ENCODE measurements around the gene SMG7.

SMG7 gene

GRCh38 chr1:183477986-183478781 lies 5.9 kb downstream of the SMG7 start:
- intact Hi-C loops (cut with micrococcal nuclease): loop anchor here (10.0 kb wide), 1 partner anchor 883 kb away; no protein-coding TSS in a partner anchor
- peaks cover 55% of the 10 kb centered on the region for H3K4me1 Mint-ChIP-seq (ENCODE audit: low read depth)
- no peaks in the 10 kb centered on the region for H3K9me3 Mint-ChIP-seq

GRCh38 chr1:183480971-183481441 lies 8.7 kb downstream of the SMG7 start:
- Mint-ChIP-seq H3K36me3 (ENCODE audit: low read depth) (peaks cover 8% of the 10 kb centered on the region), H3K27me3 (no peaks in the 10 kb centered on the region), H3K4me3 (no peak overlapping the region), H3K4me1 (ENCODE audit: low read depth) (peaks cover 57% of the 10 kb centered on the region), H3K27ac (peak overlapping the region; percentile 28), H3K9me3 (no peaks in the 10 kb centered on the region)
- intact Hi-C loops (cut with micrococcal nuclease): loop anchor here (5.0 to 10.0 kb wide), 2 partner anchors 36 to 196 kb away; no protein-coding TSS in a partner anchor

More at GRCh38 chr1:183477986-183478781, 5.9 kb downstream of the SMG7 start:
- no peak overlapping the region for H3K4me3 Mint-ChIP-seq
- peak overlapping the region; percentile 26 for H3K27ac Mint-ChIP-seq
- peaks cover 5% of the 10 kb centered on the region for H3K36me3 Mint-ChIP-seq (ENCODE audit: low read depth)
- H3K27me3 Mint-ChIP-seq: no peaks in the 10 kb centered on the region

GRCh38 chr1:183483224-183483623 lies 10.9 kb downstream of the SMG7 start:
- H3K27ac Mint-ChIP-seq: no peak overlapping the region
- H3K27me3 Mint-ChIP-seq: no peaks in the 10 kb centered on the region
- peaks cover 74% of the 10 kb centered on the region for H3K4me1 Mint-ChIP-seq (ENCODE audit: low read depth)
- no peaks in the 10 kb centered on the region for H3K9me3 Mint-ChIP-seq
- intact Hi-C loops (cut with micrococcal nuclease): loop anchor here (5.0 to 10.0 kb wide), 2 partner anchors 34 to 198 kb away; no protein-coding TSS in a partner anchor
- no peak overlapping the region for H3K4me3 Mint-ChIP-seq
- peaks cover 10% of the 10 kb centered on the region for H3K36me3 Mint-ChIP-seq (ENCODE audit: low read depth)

- Mint-ChIP-seq H3K36me3 (ENCODE audit: low read depth) (peaks cover 13% of the 10 kb centered on the region), H3K27me3 (no peaks in the 10 kb centered on the region), H3K4me3 (no peak overlapping the region), H3K27ac (no peak overlapping the region), H3K4me1 (ENCODE audit: low read depth) (peaks cover 67% of the 10 kb centered on the region), H3K9me3 (no peaks in the 10 kb centered on the region)
- intact Hi-C loops (cut with micrococcal nuclease): loop anchor here (5.0 to 10.0 kb wide), 2 partner anchors 33 to 199 kb away; no protein-coding TSS in a partner anchor
These were observed 12.0 kb downstream of the SMG7 start for GRCh38 chr1:183484254-183484653.

GRCh38 chr1:183484851-183485250 lies 12.6 kb downstream of the SMG7 start:
- no peak overlapping the region for H3K4me3 Mint-ChIP-seq
- H3K4me1 Mint-ChIP-seq (ENCODE audit: low read depth): peaks cover 68% of the 10 kb centered on the region
- H3K36me3 Mint-ChIP-seq (ENCODE audit: low read depth): peaks cover 19% of the 10 kb centered on the region
- H3K27me3 Mint-ChIP-seq: no peaks in the 10 kb centered on the region
- H3K9me3 Mint-ChIP-seq: no peaks in the 10 kb centered on the region
- H3K27ac Mint-ChIP-seq: no peak overlapping the region
- intact Hi-C loops (cut with micrococcal nuclease): loop anchor here (5.0 to 10.0 kb wide), 2 partner anchors 32 to 200 kb away; no protein-coding TSS in a partner anchor

GRCh38 chr1:183487674-183488442 lies 15.6 kb downstream of the SMG7 start:
- peaks cover 49% of the 10 kb centered on the region for H3K4me1 Mint-ChIP-seq (ENCODE audit: low read depth)
- H3K36me3 Mint-ChIP-seq (ENCODE audit: low read depth): peaks cover 17% of the 10 kb centered on the region
- no peaks in the 10 kb centered on the region for H3K27me3 Mint-ChIP-seq
- H3K9me3 Mint-ChIP-seq: no peaks in the 10 kb centered on the region
- no peak overlapping the region for H3K4me3 Mint-ChIP-seq
- intact Hi-C loops (cut with micrococcal nuclease): loop anchor here (10.0 kb wide), 1 partner anchor 203 kb away; no protein-coding TSS in a partner anchor
- peak overlapping the region; percentile 61 for H3K27ac Mint-ChIP-seq

GRCh38 chr1:183490932-183491331 lies 18.6 kb downstream of the SMG7 start:
- Mint-ChIP-seq H3K27me3 (no peaks in the 10 kb centered on the region), H3K36me3 (ENCODE audit: low read depth) (peaks cover 23% of the 10 kb centered on the region), H3K4me1 (ENCODE audit: low read depth) (peaks cover 43% of the 10 kb centered on the region), H3K4me3 (no peak overlapping the region), H3K9me3 (no peaks in the 10 kb centered on the region), H3K27ac (no peak overlapping the region)
- intact Hi-C loops (cut with micrococcal nuclease): no loop called here

GRCh38 chr1:183493540-183494245 lies 21.4 kb downstream of the SMG7 start:
- Mint-ChIP-seq H3K27me3 (no peaks in the 10 kb centered on the region), H3K4me1 (ENCODE audit: low read depth) (peaks cover 40% of the 10 kb centered on the region), H3K27ac (no peak overlapping the region), H3K9me3 (no peaks in the 10 kb centered on the region), H3K4me3 (no peak overlapping the region), H3K36me3 (ENCODE audit: low read depth) (peaks cover 25% of the 10 kb centered on the region)
- intact Hi-C loops (cut with micrococcal nuclease): no loop called here

- Mint-ChIP-seq H3K4me3 (no peak overlapping the region), H3K36me3 (ENCODE audit: low read depth) (peaks cover 16% of the 10 kb centered on the region), H3K4me1 (ENCODE audit: low read depth) (peaks cover 34% of the 10 kb centered on the region), H3K27me3 (no peaks in the 10 kb centered on the region), H3K9me3 (no peaks in the 10 kb centered on the region), H3K27ac (no peak overlapping the region)
- intact Hi-C loops (cut with micrococcal nuclease): no loop called here
These were observed 23.1 kb downstream of the SMG7 start for GRCh38 chr1:183495420-183495819.

GRCh38 chr1:183497218-183497617 lies 24.9 kb downstream of the SMG7 start:
- peaks cover 16% of the 10 kb centered on the region for H3K36me3 Mint-ChIP-seq (ENCODE audit: low read depth)
- H3K27ac Mint-ChIP-seq: no peak overlapping the region
- intact Hi-C loops (cut with micrococcal nuclease): no loop called here
- no peaks in the 10 kb centered on the region for H3K9me3 Mint-ChIP-seq
- H3K27me3 Mint-ChIP-seq: no peaks in the 10 kb centered on the region
- H3K4me1 Mint-ChIP-seq (ENCODE audit: low read depth): peaks cover 37% of the 10 kb centered on the region
- no peak overlapping the region for H3K4me3 Mint-ChIP-seq

- H3K27ac Mint-ChIP-seq: no peak overlapping the region
- H3K9me3 Mint-ChIP-seq: no peaks in the 10 kb centered on the region
- no peaks in the 10 kb centered on the region for H3K27me3 Mint-ChIP-seq
- H3K4me3 Mint-ChIP-seq: no peak overlapping the region
- peaks cover 16% of the 10 kb centered on the region for H3K36me3 Mint-ChIP-seq (ENCODE audit: low read depth)
- peaks cover 28% of the 10 kb centered on the region for H3K4me1 Mint-ChIP-seq (ENCODE audit: low read depth)
- intact Hi-C loops (cut with micrococcal nuclease): no loop called here
These were observed 26.2 kb downstream of the SMG7 start for GRCh38 chr1:183498342-183498991.

GRCh38 chr1:183505454-183506089 lies 33.3 kb downstream of the SMG7 start:
- no peaks in the 10 kb centered on the region for H3K9me3 Mint-ChIP-seq
- peaks cover 6% of the 10 kb centered on the region for H3K36me3 Mint-ChIP-seq (ENCODE audit: low read depth)
- H3K27me3 Mint-ChIP-seq: no peaks in the 10 kb centered on the region
- H3K4me3 Mint-ChIP-seq: no peak overlapping the region
- intact Hi-C loops (cut with micrococcal nuclease): no loop called here
- peaks cover 3% of the 10 kb centered on the region for H3K4me1 Mint-ChIP-seq (ENCODE audit: low read depth)
- H3K27ac Mint-ChIP-seq: no peak overlapping the region

- no peaks in the 10 kb centered on the region for H3K27me3 Mint-ChIP-seq
- intact Hi-C loops (cut with micrococcal nuclease): no loop called here
- H3K36me3 Mint-ChIP-seq (ENCODE audit: low read depth): peaks cover 6% of the 10 kb centered on the region
- no peak overlapping the region for H3K27ac Mint-ChIP-seq
- H3K4me3 Mint-ChIP-seq: no peak overlapping the region
- H3K9me3 Mint-ChIP-seq: no peaks in the 10 kb centered on the region
- H3K4me1 Mint-ChIP-seq (ENCODE audit: low read depth): peaks cover 6% of the 10 kb centered on the region
These were observed 34.3 kb downstream of the SMG7 start for GRCh38 chr1:183506561-183506960.
